Stomach (tissue), 4 donors: Measurements from ENCODE around the gene PDK2.

Source experiments
- CTCF ChIP-seq, 7 experiments: fragments of 450-650 bp in 4 of 7; fragments of 200-600 bp in 3 of 7; sonication (generic) in 3 of 7; IDR thresholded peaks; one replicate each; pipeline ENCODE4 v1.5.1; 2016 to 2019; ENCODE audit warnings: antibody characterized with exemption in 7 of 7, control low read depth in 2 of 7, mild to moderate bottlenecking in 1 of 7
- EP300 ChIP-seq: sonication (generic); formaldehyde crosslinking; IDR thresholded peaks from one replicate; pipeline ENCODE4 v1.6.1; 2017; ENCODE audit warnings: antibody characterized with exemption
- POLR2A ChIP-seq, 4 donors: fragments of 450-650 bp; IDR thresholded peaks; one replicate each; pipeline ENCODE4 v1.6.1; 2016; ENCODE audit warnings: antibody characterized with exemption in 4 of 4, control low read depth in 2 of 4, mild to moderate bottlenecking in 1 of 4, moderate library complexity in 1 of 4

GRCh38 chr17:50144355-50144754, 49.2 kb downstream of the PDK2 start:
- no peak for TF ChIP-seq CTCF (IDR thresholded peaks at IDR 0.05)
- no peak for TF ChIP-seq POLR2A (IDR thresholded peaks at IDR 0.05)
- TF ChIP-seq EP300, result no peak
